ENCODE results near the gene CAMTA1. TPM values are rescaled to one million over a fixed set of nuclear protein-coding genes. Genes with fewer than 3 reads are reported as not detected.

The CAMTA1 gene
- total RNA-seq, 1 experiment from 2014 or later: 102 TPM

GRCh38 chr1:7754234-7754633, 969.0 kb downstream of the CAMTA1 start:
- Histone ChIP-seq H3K27me3 (ENCODE audit: control insufficient read depth, insufficient read depth, low read length) (no peaks in the 10 kb centered on the region), H3K4me3 (ENCODE audit: insufficient read depth, low read depth, low read length) (no peak overlapping the region), H3K36me3 (replicated peaks; ENCODE audit: control insufficient read depth, insufficient read depth, low read length) (no peaks in the 10 kb centered on the region)
- DNase-seq: no peak

GRCh38 chr1:7755448-7755847, 970.2 kb downstream of the CAMTA1 start:
- Histone ChIP-seq H3K4me3 (ENCODE audit: insufficient read depth, low read depth, low read length) (no peak overlapping the region), H3K27me3 (ENCODE audit: control insufficient read depth, insufficient read depth, low read length) (no peaks in the 10 kb centered on the region), H3K36me3 (replicated peaks; ENCODE audit: control insufficient read depth, insufficient read depth, low read length) (no peaks in the 10 kb centered on the region)
- DNase-seq: peak; percentile 43

GRCh38 chr1:7760245-7760644, 975.0 kb downstream of the CAMTA1 start:
- no peak overlapping the region for H3K4me3 ChIP-seq (ENCODE audit: insufficient read depth, low read depth, low read length)
- no peaks in the 10 kb centered on the region for H3K36me3 ChIP-seq (replicated peaks; ENCODE audit: control insufficient read depth, insufficient read depth, low read length)
- H3K27me3 ChIP-seq (ENCODE audit: control insufficient read depth, insufficient read depth, low read length): no peaks in the 10 kb centered on the region
- DNase-seq: no peak

GRCh38 chr1:7761103-7761502, 975.8 kb downstream of the CAMTA1 start:
- no peak overlapping the region for H3K4me3 ChIP-seq (ENCODE audit: insufficient read depth, low read depth, low read length)
- H3K36me3 ChIP-seq (replicated peaks; ENCODE audit: control insufficient read depth, insufficient read depth, low read length): no peaks in the 10 kb centered on the region
- no peak for DNase-seq
- H3K27me3 ChIP-seq (ENCODE audit: control insufficient read depth, insufficient read depth, low read length): no peaks in the 10 kb centered on the region

GRCh38 chr1:7767176-7767575, 981.9 kb downstream of the CAMTA1 start:
- Histone ChIP-seq H3K36me3 (replicated peaks; ENCODE audit: control insufficient read depth, insufficient read depth, low read length) (no peaks in the 10 kb centered on the region), H3K27me3 (ENCODE audit: control insufficient read depth, insufficient read depth, low read length) (no peaks in the 10 kb centered on the region), H3K4me3 (ENCODE audit: insufficient read depth, low read depth, low read length) (no peak overlapping the region)
- no peak for DNase-seq

- Histone ChIP-seq H3K27me3 (ENCODE audit: control insufficient read depth, insufficient read depth, low read length) (no peaks in the 10 kb centered on the region), H3K4me3 (ENCODE audit: insufficient read depth, low read depth, low read length) (no peak overlapping the region), H3K36me3 (replicated peaks; ENCODE audit: control insufficient read depth, insufficient read depth, low read length) (no peaks in the 10 kb centered on the region; the same call in 1 of the 2 replicates)
- DNase-seq: no peak
These were observed 983.3 kb downstream of the CAMTA1 start for GRCh38 chr1:7768583-7768982.

- Histone ChIP-seq H3K4me3 (ENCODE audit: insufficient read depth, low read depth, low read length) (no peak overlapping the region), H3K27me3 (ENCODE audit: control insufficient read depth, insufficient read depth, low read length) (no peaks in the 10 kb centered on the region), H3K36me3 (replicated peaks; ENCODE audit: control insufficient read depth, insufficient read depth, low read length) (no peaks in the 10 kb centered on the region; the same call in none of the 2 replicates)
- DNase-seq: no peak
These were observed 984.6 kb downstream of the CAMTA1 start for GRCh38 chr1:7769673-7770412.

GRCh38 chr1:7770669-7770996, 985.4 kb downstream of the CAMTA1 start:
- Histone ChIP-seq H3K27me3 (ENCODE audit: control insufficient read depth, insufficient read depth, low read length) (no peaks in the 10 kb centered on the region), H3K4me3 (ENCODE audit: insufficient read depth, low read depth, low read length) (peak overlapping the region; percentile 85), H3K36me3 (replicated peaks; ENCODE audit: control insufficient read depth, insufficient read depth, low read length) (no peaks in the 10 kb centered on the region; the same call in none of the 2 replicates)
- no peak for DNase-seq

GRCh38 chr1:7770997-7771822, 986.0 kb downstream of the CAMTA1 start, which contains the start of gene VAMP3:
TSS of gene VAMP3 (plus strand) at chr1:7771296. CDS start at chr1:7771384, 88 bp downstream.
- Histone ChIP-seq H3K36me3 (replicated peaks; ENCODE audit: control insufficient read depth, insufficient read depth, low read length) (no peaks in the 10 kb centered on the region; the same call in none of the 2 replicates), H3K27me3 (ENCODE audit: control insufficient read depth, insufficient read depth, low read length) (no peaks in the 10 kb centered on the region), H3K4me3 (ENCODE audit: insufficient read depth, low read depth, low read length) (peak within 1 kb of the TSS; percentile 85)
- DNase-seq: peak; percentile 99

- H3K27me3 ChIP-seq (ENCODE audit: control insufficient read depth, insufficient read depth, low read length): no peaks in the 10 kb centered on the region
- peak overlapping the region; percentile 85 for H3K4me3 ChIP-seq (ENCODE audit: insufficient read depth, low read depth, low read length)
- DNase-seq: no peak
- no peaks in the 10 kb centered on the region; the same call in none of the 2 replicates for H3K36me3 ChIP-seq (replicated peaks; ENCODE audit: control insufficient read depth, insufficient read depth, low read length)
These were observed 986.6 kb downstream of the CAMTA1 start for GRCh38 chr1:7771823-7772299.

- H3K36me3 ChIP-seq (replicated peaks; ENCODE audit: control insufficient read depth, insufficient read depth, low read length): peaks cover 8% of the 10 kb centered on the region
- H3K27me3 ChIP-seq (ENCODE audit: control insufficient read depth, insufficient read depth, low read length): no peaks in the 10 kb centered on the region
- H3K4me3 ChIP-seq (ENCODE audit: insufficient read depth, low read depth, low read length): no peak overlapping the region
- DNase-seq: no peak
These were observed 992.3 kb downstream of the CAMTA1 start for GRCh38 chr1:7777591-7777990.

- Histone ChIP-seq H3K4me3 (ENCODE audit: insufficient read depth, low read depth, low read length) (no peak overlapping the region), H3K36me3 (replicated peaks; ENCODE audit: control insufficient read depth, insufficient read depth, low read length) (peaks cover 8% of the 10 kb centered on the region)
These were observed 992.9 kb downstream of the CAMTA1 start for GRCh38 chr1:7778133-7778628.

GRCh38 chr1:7780976-7781375, 995.7 kb downstream of the CAMTA1 start:
- Histone ChIP-seq H3K27me3 (ENCODE audit: control insufficient read depth, insufficient read depth, low read length) (peaks cover 9% of the 10 kb centered on the region), H3K36me3 (replicated peaks; ENCODE audit: control insufficient read depth, insufficient read depth, low read length) (peaks cover 9% of the 10 kb centered on the region), H3K4me3 (ENCODE audit: insufficient read depth, low read depth, low read length) (no peak overlapping the region)
- no peak for DNase-seq

More at GRCh38 chr1:7778133-7778628, 992.9 kb downstream of the CAMTA1 start:
- H3K27me3 ChIP-seq (ENCODE audit: control insufficient read depth, insufficient read depth, low read length): no peaks in the 10 kb centered on the region
- DNase-seq: no peak

GRCh38 chr1:7781501-7781900, 996.2 kb downstream of the CAMTA1 start:
- no peak overlapping the region for H3K4me3 ChIP-seq (ENCODE audit: insufficient read depth, low read depth, low read length)
- H3K27me3 ChIP-seq (ENCODE audit: control insufficient read depth, insufficient read depth, low read length): peaks cover 9% of the 10 kb centered on the region
- no peak for DNase-seq
- peaks cover 9% of the 10 kb centered on the region for H3K36me3 ChIP-seq (replicated peaks; ENCODE audit: control insufficient read depth, insufficient read depth, low read length)
